GM18870 (cell line): Measurements from ENCODE around the gene COIL.

Source experiments
- ATAC-seq: cut with Tn5 transposase; IDR thresholded peaks from one replicate; pipeline ENCODE4 v1.9.1; 2021; ENCODE audit warnings: moderate library complexity; ENCODE audit not compliant: unreplicated experiment

The COIL gene

DNA sequence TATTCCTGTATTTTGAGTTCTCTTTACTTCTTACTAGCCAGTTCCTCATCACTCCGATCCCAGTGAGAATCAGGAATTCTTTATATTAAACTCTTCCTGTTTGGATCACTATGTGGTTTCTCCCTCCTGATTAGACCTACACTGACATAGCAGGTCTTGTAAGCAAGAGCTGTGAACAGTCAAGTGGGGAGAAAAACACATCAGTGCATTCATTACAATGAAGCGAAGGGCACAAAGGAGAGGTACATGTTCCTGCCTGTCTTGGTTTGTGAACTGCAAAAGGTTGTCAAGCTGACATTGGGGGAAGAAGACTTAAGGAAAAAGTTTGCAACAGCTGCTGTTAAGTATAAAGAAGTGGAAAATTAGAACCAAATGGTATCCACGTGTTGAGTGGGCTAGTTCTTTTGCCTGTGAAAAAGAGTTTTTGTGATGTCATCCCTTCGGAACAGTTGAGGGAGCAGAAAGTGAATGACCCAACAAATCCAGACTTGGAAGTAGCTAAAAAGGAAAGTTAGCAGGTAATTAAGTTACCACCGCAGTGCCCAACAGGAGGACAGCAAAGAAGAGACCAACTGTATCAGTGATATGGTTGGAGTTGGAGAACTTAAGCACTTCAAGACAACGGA, 24.0 kb downstream of the COIL start:
- no peak for ATAC-seq

DNA sequence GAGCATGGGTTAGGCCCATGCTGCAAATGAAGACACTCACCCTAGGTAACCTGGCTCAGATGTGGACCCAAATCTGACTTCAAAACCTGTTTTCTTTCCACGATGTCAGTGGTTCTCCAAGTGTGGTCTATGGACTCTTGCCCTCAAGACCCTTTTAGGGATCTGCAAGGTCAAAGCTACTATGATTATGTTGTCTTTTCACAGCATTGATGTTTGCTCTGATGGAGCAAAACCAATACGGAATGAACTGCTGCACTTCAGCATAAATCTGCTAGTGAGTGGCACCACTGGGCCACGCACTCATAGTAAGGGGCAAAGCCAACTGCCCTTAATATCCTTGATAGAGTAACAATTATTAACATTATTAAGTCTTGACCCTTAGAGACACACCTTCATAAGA, 25.4 kb downstream of the COIL start:
- no peak for ATAC-seq

GRCh38 chr17:56934280-56934679, 26.6 kb downstream of the COIL start:
- no peak for ATAC-seq

DNA sequence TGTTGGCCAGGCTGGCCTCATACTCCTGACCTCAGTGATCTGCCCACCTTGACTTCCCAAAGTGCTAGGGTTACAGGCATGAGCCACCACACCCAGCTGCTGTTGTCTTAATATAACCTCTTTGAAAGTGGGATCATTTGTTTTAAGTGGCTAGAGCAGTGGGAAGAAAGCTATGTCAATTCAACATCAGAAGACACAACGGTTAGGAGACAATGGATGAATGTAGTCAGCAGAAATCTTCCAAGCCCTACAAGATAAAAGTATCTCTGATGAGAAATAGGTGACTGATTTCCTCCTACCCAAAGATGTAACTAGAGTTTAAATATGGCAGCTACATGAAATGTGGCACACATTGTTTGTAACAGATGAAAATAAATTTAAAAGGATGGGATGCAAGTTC, 27.0 kb downstream of the COIL start:
- no peak for ATAC-seq

GRCh38 chr17:56933151-56933745, 27.6 kb downstream of the COIL start:
- ATAC-seq: no peak

DNA sequence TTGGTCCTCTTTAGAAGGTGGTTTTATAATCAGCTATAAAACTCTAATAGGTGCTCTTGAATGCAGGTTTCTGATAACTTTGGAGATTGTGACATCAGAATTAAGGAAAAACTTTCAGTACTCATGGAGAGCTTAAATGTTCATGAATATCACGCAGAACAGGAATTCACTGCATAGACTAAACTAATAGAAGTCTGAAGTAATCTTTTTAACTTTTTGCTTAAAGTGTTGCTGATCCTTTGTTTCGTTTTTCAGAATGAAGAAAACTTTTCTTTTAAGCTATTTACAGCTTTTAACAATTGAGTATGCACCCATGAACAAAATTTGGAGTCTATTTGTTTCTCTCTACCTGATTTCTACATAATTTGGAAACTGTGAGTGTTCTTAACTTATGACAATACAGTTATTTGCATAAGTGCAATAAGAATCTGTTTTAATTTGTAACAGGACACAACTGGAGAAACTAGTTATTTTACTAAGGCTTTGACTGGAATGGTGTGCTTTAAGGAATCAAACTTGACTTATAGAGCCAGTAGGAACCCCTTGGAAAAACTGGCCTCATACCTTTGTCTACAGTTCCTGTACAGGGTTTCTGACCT, 30.0 kb downstream of the COIL start:
- ATAC-seq: no peak

DNA sequence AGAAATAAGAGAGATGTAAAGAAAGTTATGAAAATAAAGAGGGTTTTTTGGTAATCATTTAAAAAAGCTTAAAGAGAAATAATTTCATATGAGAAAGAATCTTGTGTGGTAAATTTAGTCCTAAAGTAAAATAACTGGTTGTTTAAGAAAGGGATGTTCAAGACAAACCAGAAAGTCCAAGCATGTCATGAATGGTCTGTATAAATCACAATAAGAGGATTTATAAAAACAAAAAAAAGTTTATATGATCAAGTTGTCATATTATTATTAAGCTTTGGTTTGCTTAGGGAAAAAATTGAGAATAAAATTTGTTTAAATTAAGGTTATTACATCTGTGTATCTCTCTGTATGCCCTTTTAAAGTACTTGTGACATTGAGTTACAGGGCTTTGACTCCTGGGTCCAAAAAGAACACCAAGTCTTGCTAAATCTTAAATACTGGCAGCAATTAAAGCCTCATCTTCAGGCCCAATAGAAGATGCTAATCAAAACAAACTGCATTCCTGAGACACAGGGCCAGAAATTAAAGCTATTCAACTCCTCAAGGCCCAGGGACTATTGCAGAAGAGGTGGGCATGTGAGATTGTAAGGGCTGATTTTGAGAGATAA, 31.4 kb downstream of the COIL start:
- ATAC-seq: no peak

DNA sequence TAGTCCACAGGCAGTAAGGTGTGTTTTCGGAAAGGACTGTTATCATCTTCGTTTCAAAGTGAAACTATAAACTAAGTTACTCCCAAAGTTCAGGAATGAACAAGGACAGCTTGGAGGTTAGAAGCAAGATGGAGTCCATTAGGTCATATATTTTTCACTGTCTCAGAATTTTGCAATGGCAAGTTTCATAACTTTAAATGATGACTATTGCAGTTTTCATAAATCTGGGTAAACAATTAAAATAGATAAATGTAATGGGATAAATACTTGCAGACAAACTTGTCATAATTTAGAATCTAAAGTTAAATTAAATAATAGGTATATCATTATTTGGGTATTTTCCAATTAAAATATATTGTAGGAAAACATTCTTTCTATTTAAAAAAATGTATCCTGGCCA, 32.3 kb downstream of the COIL start:
- no peak for ATAC-seq

- ATAC-seq: no peak
Observed at GRCh38 chr17:56926704-56927103, 34.1 kb downstream of the COIL start.

- ATAC-seq: no peak
Observed at GRCh38 chr17:56926270-56926669, 34.6 kb downstream of the COIL start.

GRCh38 chr17:56925088-56925487, 35.8 kb downstream of the COIL start:
- no peak for ATAC-seq

- ATAC-seq: no peak
Observed at GRCh38 chr17:56919717-56920116, 41.1 kb downstream of the COIL start.

GRCh38 chr17:56918916-56919315, 41.9 kb downstream of the COIL start:
- no peak for ATAC-seq

- ATAC-seq: no peak
Observed at GRCh38 chr17:56917559-56918296, 43.1 kb downstream of the COIL start.

DNA sequence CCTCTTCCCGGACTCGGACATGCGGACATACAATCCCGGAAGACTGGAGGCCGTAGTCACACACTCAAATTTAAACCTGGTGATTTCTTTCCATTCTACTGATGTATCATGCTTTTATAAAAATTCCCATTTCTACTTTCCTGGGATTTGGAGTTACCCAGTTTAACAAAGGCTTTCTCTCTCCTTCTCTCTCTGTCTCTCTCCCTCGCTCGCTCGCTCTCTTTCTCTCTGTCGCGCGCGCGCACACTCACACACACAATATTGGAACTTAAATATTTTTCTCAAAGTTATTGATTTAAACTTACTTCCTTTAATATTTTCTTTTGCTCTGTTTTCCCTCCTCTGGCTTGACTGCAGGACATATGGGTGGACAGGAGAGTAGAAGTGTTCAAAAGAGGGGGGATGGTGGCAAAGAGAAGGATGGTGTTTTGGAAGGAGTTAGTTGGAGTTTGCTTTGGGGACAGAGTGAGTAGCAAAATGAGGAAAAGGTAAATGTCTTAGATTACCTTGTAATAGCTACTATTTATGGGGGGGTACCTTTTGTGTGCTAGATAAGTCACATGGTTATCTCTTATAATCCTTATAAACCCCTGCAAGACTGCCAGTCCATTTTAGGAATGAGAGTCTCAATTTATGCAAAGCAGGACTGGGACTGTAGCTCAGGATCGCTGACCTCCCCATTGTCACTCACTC, 46.1 kb downstream of the COIL start:
- ATAC-seq: no peak

- ATAC-seq: peak; percentile 46
Observed at GRCh38 chr17:56913867-56914580, 46.8 kb downstream of the COIL start, which contains the start of gene TRIM25. Gene TRIM25 (minus strand): TSS chr17:56914049. CDS start chr17:56913988, 61 bp downstream.

- peak; percentile 23 for ATAC-seq
Observed at GRCh38 chr17:56913353-56913866, 47.4 kb downstream of the COIL start.

- ATAC-seq: no peak
Observed at GRCh38 chr17:56913000-56913311, 47.9 kb downstream of the COIL start.

DNA sequence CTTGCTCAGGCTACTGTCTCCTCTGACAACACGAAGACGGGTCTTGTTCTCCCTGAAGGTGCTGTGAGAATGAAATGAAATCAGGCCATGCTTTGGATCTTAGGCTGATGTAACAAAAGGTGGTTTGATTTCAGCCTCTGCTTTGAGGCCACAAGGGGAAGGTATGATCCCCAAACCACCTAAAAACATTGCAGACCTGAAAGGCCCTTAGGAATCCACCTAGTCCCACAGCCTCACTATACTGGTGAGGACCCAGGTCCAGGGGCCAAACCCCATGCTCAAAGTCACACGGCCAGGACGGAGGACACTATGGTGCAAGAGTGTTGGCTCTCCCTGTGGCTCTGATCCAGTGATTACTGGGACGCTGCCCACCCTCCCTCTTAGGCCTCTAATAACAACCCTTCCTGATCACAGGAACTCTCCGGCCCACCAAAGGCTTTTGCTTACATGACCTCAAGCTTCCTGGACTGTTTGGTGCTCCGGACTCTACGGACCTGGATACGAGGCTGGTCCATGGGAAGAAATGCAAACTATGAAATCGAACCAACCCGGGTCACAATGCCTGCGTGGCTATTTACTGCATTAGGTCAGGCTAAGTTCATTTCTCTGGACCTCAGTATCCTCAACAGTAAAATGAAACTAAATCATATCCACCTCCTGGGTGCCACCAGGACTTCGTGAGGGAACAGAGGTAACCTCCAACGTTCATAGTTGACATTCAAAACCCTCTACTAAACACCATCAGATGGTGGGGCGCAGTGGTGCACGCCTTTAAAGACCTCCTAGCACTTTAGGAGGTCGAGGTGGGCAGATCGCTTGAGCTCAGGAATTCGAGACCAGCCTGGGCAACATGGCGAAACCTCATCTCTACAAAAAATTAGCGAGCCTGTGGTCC, 48.5 kb downstream of the COIL start:
- no peak for ATAC-seq
